Suprapubic skin (tissue), 4 donors: ENCODE results near the gene GRID1. TPM values are rescaled to one million over a fixed set of nuclear protein-coding genes. Genes with fewer than 3 reads are reported as not detected.
A peak's percentile ranks its signal among the peaks of the same experiment; 100 is the strongest.

Experiments
- DNase-seq, 2 donors: peaks; one replicate each; pipeline ENCODE4 v3.0.0-alpha.2; 2019; ENCODE audit warnings: low spot score in 2 of 2
- H3K27ac ChIP-seq: fragments of 200-600 bp; sonication (generic); one replicate; pipeline ENCODE4 v1.5.1; 2019
- H3K27me3 ChIP-seq: fragments of 200-600 bp; sonication (generic); one replicate; pipeline ENCODE4 v1.5.1; 2019
- H3K36me3 ChIP-seq: fragments of 200-600 bp; sonication (generic); one replicate; pipeline ENCODE4 v1.5.1; 2019
- H3K4me1 ChIP-seq: fragments of 200-600 bp; sonication (generic); one replicate; pipeline ENCODE4 v1.5.1; 2019
- H3K4me3 ChIP-seq: fragments of 200-600 bp; sonication (generic); one replicate; pipeline ENCODE4 v1.5.1; 2019; ENCODE audit warnings: mild to moderate bottlenecking
- H3K9me3 ChIP-seq: fragments of 200-600 bp; sonication (generic); one replicate; pipeline ENCODE4 v1.5.1; 2019
- EP300 ChIP-seq: sonication (generic); formaldehyde crosslinking; IDR thresholded peaks from one replicate; pipeline ENCODE4 v1.6.1; 2017; ENCODE audit warnings: antibody characterized with exemption
- POLR2A ChIP-seq, 2 donors: fragments of 450-650 bp; IDR thresholded peaks; one replicate each; pipeline ENCODE4 v1.6.1; 2017; ENCODE audit warnings: antibody characterized with exemption in 2 of 2, mild to moderate bottlenecking in 2 of 2, moderate library complexity in 2 of 2
- POLR2AphosphoS5 ChIP-seq, 3 donors: sonication (generic); formaldehyde crosslinking; IDR thresholded peaks; one replicate each; pipeline ENCODE4 v1.6.1; 2017; ENCODE audit warnings: antibody characterized with exemption in 3 of 3
- WGBS: methylation state at CpG from one replicate; pipeline ENCODE4 v1.1.5; 2018; 5-methylcytosine and 5-hydroxymethylcytosine counted together
- total RNA-seq, 4 donors: library from RNA; depleted of rRNA; stranded (reverse); fragments of >200 nt; gene quantifications; one replicate each; pipeline ENCODE4 v1.1.0, GENCODE V29; 2016
- TF ChIP-seq, protein P1 (sequence below), 2 donors: fragments of 200-600 bp in 1 of 2; fragments of 450-650 bp in 1 of 2; sonication (generic) in 1 of 2; IDR thresholded peaks; one replicate each; pipeline ENCODE4 v1.5.1; 2016 to 2019; ENCODE audit warnings: antibody characterized with exemption in 2 of 2, mild to moderate bottlenecking in 1 of 2, moderate library complexity in 1 of 2

GRID1 gene
- total RNA-seq, 4 donors from 2014 or later = 1.8 to 3.1 (median 2.4) TPM

DNA sequence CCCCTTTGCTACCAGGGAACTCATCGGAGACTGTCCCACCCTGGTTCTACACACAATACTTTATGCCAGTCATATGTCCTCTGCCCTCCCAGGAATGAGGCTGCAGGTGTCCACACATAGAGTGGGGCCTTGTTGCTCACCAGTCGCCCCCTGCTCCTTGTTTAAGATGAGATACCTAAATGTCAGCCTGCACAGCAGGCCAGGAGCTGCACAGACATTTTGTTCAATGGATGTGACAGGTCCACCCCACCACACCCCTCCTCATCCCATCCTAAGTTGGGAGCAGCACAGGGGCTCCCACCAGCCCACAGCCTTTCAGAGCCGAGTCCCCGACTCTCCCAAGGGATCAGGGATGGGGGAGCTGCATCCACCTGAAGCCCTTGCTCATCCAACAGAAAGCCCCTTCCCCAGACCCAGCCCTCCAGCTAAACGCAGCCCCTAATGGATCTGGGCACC is 6.2 kb upstream of the GRID1 start:
- peaks cover 8% of the 10 kb centered on the region for H3K4me1 ChIP-seq
- DNase-seq = peak in 1 of 2 donors; percentile 64
- 86% methylated on average over 5 of the region's 5 CpGs for WGBS
- no peak overlapping the region for H3K4me3 ChIP-seq
- H3K9me3 ChIP-seq = no peaks in the 10 kb centered on the region
- no peak overlapping the region for H3K27ac ChIP-seq
- no peak for TF ChIP-seq EP300
- TF ChIP-seq, protein P1, sequence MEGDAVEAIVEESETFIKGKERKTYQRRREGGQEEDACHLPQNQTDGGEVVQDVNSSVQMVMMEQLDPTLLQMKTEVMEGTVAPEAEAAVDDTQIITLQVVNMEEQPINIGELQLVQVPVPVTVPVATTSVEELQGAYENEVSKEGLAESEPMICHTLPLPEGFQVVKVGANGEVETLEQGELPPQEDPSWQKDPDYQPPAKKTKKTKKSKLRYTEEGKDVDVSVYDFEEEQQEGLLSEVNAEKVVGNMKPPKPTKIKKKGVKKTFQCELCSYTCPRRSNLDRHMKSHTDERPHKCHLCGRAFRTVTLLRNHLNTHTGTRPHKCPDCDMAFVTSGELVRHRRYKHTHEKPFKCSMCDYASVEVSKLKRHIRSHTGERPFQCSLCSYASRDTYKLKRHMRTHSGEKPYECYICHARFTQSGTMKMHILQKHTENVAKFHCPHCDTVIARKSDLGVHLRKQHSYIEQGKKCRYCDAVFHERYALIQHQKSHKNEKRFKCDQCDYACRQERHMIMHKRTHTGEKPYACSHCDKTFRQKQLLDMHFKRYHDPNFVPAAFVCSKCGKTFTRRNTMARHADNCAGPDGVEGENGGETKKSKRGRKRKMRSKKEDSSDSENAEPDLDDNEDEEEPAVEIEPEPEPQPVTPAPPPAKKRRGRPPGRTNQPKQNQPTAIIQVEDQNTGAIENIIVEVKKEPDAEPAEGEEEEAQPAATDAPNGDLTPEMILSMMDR (IDR thresholded peaks at IDR 0.05) = no peak
- no peak for TF ChIP-seq POLR2A (IDR thresholded peaks at IDR 0.05)
- no peak for TF ChIP-seq POLR2AphosphoS5 (IDR thresholded peaks at IDR 0.05)
- peaks cover 45% of the 10 kb centered on the region for H3K27me3 ChIP-seq
- H3K36me3 ChIP-seq = no peaks in the 10 kb centered on the region

DNA sequence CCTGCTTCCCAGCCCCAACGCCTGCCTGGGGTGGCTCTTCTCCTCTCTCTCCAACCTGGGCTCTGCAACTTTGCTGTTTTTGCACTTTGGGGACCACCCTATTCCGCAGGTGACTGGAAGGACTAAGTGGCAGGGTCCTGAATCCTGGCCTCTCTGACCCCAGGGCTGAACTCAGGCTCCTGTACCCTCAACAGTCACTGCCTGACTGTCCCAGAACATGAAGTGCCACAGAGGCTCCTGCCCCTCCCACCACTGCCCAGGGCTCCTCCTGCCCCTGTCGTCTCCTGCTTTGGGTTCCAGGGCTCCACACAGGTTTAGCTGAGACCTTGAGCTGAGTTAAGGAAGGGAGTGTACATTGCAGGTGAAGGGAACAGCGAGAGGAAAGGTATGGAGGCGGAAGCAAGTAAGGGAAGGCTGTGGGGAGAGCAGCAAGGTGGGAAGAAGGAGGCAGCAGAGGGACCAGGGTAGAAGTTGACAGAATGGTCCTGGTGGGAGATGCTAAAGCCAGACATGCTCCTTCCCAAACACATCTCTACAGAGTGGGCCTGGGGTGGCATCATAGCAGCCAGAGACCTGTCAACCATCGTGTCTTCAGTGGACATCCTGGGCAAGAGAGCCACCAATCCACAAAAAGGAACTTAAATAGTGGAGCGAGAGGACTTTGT is 5.7 kb upstream of the GRID1 start:
- H3K4me1 ChIP-seq = peaks cover 11% of the 10 kb centered on the region
- 63% methylated on average over 7 of the region's 7 CpGs for WGBS
- no peaks in the 10 kb centered on the region for H3K9me3 ChIP-seq
- no peak overlapping the region for H3K4me3 ChIP-seq
- peaks cover 46% of the 10 kb centered on the region for H3K27me3 ChIP-seq
- DNase-seq = no peak
- TF ChIP-seq POLR2A (IDR thresholded peaks at IDR 0.05) (no peak), POLR2AphosphoS5 (IDR thresholded peaks at IDR 0.05) (no peak), EP300 (no peak)
- TF ChIP-seq, protein P1 (IDR thresholded peaks at IDR 0.05) = no peak
- H3K36me3 ChIP-seq = no peaks in the 10 kb centered on the region
- no peak overlapping the region for H3K27ac ChIP-seq

DNA sequence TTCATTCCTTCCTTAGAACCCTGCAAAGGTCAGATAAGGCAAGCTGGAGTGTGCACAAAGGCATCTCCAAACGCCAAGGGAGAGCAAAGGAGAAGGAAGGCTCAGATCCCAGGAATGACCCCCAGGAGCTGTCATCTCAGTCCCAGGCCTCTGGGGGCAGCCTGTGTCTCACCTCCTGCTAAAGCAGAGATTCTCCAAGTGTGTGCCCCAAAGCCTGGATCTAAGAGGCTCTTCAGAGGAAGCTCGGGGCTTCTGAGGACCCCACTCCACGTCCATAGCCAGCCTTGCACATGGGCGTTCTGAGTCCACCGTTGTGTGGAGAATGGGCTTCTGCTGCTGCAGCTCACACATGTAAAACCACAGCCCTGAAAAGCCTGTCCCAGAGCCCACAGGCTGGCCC is 5.1 kb upstream of the GRID1 start:
- no peak overlapping the region for H3K4me3 ChIP-seq
- no peaks in the 10 kb centered on the region for H3K36me3 ChIP-seq
- DNase-seq = peak in 1 of 2 donors; percentile 59
- H3K9me3 ChIP-seq = no peaks in the 10 kb centered on the region
- peaks cover 11% of the 10 kb centered on the region for H3K4me1 ChIP-seq
- TF ChIP-seq, protein P1 (IDR thresholded peaks at IDR 0.05) = no peak
- TF ChIP-seq POLR2AphosphoS5 (IDR thresholded peaks at IDR 0.05) = no peak
- no peak for TF ChIP-seq EP300
- no peak for TF ChIP-seq POLR2A (IDR thresholded peaks at IDR 0.05)
- no peak overlapping the region for H3K27ac ChIP-seq
- WGBS = 67% methylated on average over 1 of the region's 5 CpGs
- peaks cover 48% of the 10 kb centered on the region for H3K27me3 ChIP-seq

DNA sequence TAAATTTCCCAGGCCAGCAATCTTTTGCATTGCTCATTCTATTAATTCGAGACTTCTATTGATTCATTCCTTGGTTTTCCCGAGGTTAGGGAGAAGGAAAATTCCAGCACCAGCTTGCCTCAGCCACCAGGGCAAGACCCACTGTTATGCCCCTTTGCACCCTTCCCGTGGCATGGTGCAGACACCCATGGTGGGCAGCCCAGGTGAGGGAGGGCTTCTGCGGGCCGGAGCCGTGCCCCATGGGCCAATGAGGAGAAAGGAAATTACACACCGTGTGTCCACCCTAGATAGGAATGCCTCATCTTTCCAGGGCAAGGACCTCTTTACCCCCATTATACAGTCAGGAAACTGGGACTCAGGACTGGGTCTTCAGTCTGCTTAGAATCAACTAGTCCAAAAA is 4.5 kb upstream of the GRID1 start:
- no peak overlapping the region for H3K27ac ChIP-seq
- H3K36me3 ChIP-seq = no peaks in the 10 kb centered on the region
- H3K27me3 ChIP-seq = peaks cover 53% of the 10 kb centered on the region
- peaks cover 14% of the 10 kb centered on the region for H3K4me1 ChIP-seq
- no peak overlapping the region for H3K4me3 ChIP-seq
- TF ChIP-seq POLR2A (IDR thresholded peaks at IDR 0.05) = no peak
- TF ChIP-seq, protein P1 (IDR thresholded peaks at IDR 0.05) = no peak
- TF ChIP-seq POLR2AphosphoS5 (IDR thresholded peaks at IDR 0.05) = no peak
- TF ChIP-seq EP300 = no peak
- peak; percentile 25 to 38 for DNase-seq
- 79% methylated on average over 7 of the region's 7 CpGs for WGBS
- no peaks in the 10 kb centered on the region for H3K9me3 ChIP-seq

DNA sequence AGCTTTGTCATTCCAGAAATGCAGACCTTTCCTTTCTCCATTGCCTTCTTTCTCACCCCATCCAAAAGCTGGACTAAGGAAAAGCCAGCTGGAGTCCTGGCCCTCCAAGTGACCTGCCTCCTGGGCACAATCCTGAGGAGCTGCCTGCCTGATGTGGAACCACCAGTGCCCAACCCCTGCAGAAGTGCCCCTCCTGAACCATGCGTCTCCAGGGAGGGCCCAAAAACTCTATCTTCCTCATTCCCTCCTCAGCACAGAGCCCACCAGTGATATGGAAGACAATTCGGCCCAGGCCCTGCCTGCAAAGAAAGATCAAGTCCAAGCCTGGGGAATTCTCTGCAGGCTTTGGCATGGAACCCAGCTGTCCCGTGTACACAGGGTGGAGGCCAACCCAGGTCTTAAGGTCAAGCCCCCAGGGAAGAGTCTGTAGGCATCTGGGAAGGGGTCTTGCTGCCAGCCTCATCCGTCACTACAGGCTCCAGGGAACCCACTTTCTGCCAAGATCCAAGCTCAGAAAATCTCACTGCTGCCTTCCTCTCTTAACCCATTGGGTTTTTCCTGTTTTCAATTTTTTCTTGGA is 3.5 kb upstream of the GRID1 start:
- peaks cover 63% of the 10 kb centered on the region for H3K27me3 ChIP-seq
- WGBS = 64% methylated on average over 4 of the region's 4 CpGs
- peak; percentile 19 to 52 for DNase-seq

More for the DNA sequence above, 3.5 kb upstream of the GRID1 start:
- no peak overlapping the region for H3K4me3 ChIP-seq
- H3K36me3 ChIP-seq = no peaks in the 10 kb centered on the region
- H3K9me3 ChIP-seq = no peaks in the 10 kb centered on the region
- TF ChIP-seq POLR2A (IDR thresholded peaks at IDR 0.05) (no peak), EP300 (no peak), POLR2AphosphoS5 (IDR thresholded peaks at IDR 0.05) (no peak)
- TF ChIP-seq, protein P1 (IDR thresholded peaks at IDR 0.05) = no peak
- no peak overlapping the region for H3K27ac ChIP-seq
- peaks cover 24% of the 10 kb centered on the region for H3K4me1 ChIP-seq
